ENCODE data around the gene TRIM63. TPM values are rescaled to one million over a fixed set of nuclear protein-coding genes. Genes with fewer than 3 reads are reported as not detected.
"Not testable (repeated sequence)": the region's sequence is repeated elsewhere in the genome, so short reads cannot be mapped to it uniquely, and the experiment has no call there.

Gene TRIM63
- total RNA-seq, 2 donors from 2014 or later = 0.35 TPM; not detected in 1

- DNase-seq (no peak), ATAC-seq (replicated peaks in 1 of 2) (peak; percentile 52 to 53)
- Mint-ChIP-seq H3K4me1 (ENCODE audit: low read depth) (peaks cover 7% of the 10 kb centered on the region), H3K27ac (no peak overlapping the region), H3K4me3 (no peak overlapping the region), H3K9me3 (no peaks in the 10 kb centered on the region), H3K27me3 (ENCODE audit: low read depth) (peaks cover 16% of the 10 kb centered on the region), H3K36me3 (ENCODE audit: insufficient read depth in 2 of 2) (no peaks in the 10 kb centered on the region)
Measured at GRCh38 chr1:26097696-26098095, 30.3 kb upstream of the TRIM63 start.

- no peak for DNase-seq
- Mint-ChIP-seq H3K27me3 (ENCODE audit: low read depth) (peaks cover 23% of the 10 kb centered on the region), H3K9me3 (no peaks in the 10 kb centered on the region), H3K36me3 (ENCODE audit: insufficient read depth in 2 of 2) (no peaks in the 10 kb centered on the region), H3K27ac (no peak overlapping the region), H3K4me3 (no peak overlapping the region), H3K4me1 (ENCODE audit: low read depth) (peaks cover 7% of the 10 kb centered on the region)
- no peak for ATAC-seq (replicated peaks in 1 of 2)
Measured at GRCh38 chr1:26096471-26096870, 29.0 kb upstream of the TRIM63 start.

DNA sequence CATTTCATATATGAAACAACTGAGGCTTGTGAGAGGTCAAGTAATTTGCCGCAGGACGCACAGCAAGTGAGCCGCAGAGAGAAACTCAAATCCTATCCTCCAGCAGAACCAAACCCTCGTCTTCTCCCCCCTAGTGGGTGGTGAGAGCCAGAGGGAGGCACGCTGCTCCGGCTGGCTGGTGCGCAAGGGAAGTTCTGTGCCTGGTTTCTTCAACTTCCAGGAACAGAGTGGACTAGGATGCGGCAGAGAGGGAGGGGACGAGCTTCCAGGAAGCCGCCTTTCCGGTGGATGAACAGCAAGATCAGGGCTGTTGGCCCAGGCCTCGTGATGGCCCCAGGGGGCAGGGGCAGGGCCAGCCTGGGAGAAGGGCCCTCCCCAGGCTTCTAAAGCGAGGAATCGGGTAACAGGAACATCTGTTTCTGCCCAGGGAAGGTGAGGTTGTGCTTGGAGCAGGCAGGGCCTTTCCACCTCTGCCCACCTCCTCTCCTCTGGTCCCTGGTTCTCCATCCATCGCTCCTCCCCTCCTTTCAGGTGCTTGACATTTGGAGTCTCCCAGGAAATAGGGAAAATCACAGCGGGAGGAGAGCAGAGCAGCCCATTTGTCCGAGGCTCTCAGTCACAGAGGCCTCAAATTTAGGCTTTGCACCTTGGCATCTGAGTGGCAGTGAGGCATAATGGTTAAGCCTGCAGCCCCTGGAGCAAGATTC is 27.4 kb upstream of the TRIM63 start:
- H3K36me3 Mint-ChIP-seq (ENCODE audit: insufficient read depth in 2 of 2) = no peaks in the 10 kb centered on the region
- no peak overlapping the region for H3K4me3 Mint-ChIP-seq
- H3K4me1 Mint-ChIP-seq (ENCODE audit: low read depth) = peaks cover 7% of the 10 kb centered on the region
- H3K27ac Mint-ChIP-seq = no peak overlapping the region
- no peak for ATAC-seq (replicated peaks in 1 of 2)
- H3K27me3 Mint-ChIP-seq (ENCODE audit: low read depth) = peaks cover 39% of the 10 kb centered on the region
- H3K9me3 Mint-ChIP-seq = no peaks in the 10 kb centered on the region
- no peak for DNase-seq

GRCh38 chr1:26094076-26094669 is 26.7 kb upstream of the TRIM63 start:
- ATAC-seq (replicated peaks in 1 of 2) = no peak
- peaks cover 7% of the 10 kb centered on the region for H3K4me1 Mint-ChIP-seq (ENCODE audit: low read depth)
- H3K36me3 Mint-ChIP-seq (ENCODE audit: insufficient read depth in 2 of 2) = no peaks in the 10 kb centered on the region
- DNase-seq = no peak
- H3K27me3 Mint-ChIP-seq (ENCODE audit: low read depth) = peaks cover 41% of the 10 kb centered on the region
- no peak overlapping the region for H3K27ac Mint-ChIP-seq
- no peaks in the 10 kb centered on the region for H3K9me3 Mint-ChIP-seq
- H3K4me3 Mint-ChIP-seq = no peak overlapping the region

GRCh38 chr1:26093569-26093968 is 26.1 kb upstream of the TRIM63 start:
- not testable (repeated sequence) for H3K9me3 Mint-ChIP-seq, H3K27ac Mint-ChIP-seq
- H3K27me3 Mint-ChIP-seq (ENCODE audit: low read depth) = peaks cover 41% of the 10 kb centered on the region

GRCh38 chr1:26092422-26092821 is 25.0 kb upstream of the TRIM63 start:
- Mint-ChIP-seq H3K4me3 (no peak overlapping the region), H3K27ac (no peak overlapping the region), H3K4me1 (ENCODE audit: low read depth) (no peaks in the 10 kb centered on the region), H3K27me3 (ENCODE audit: low read depth) (peaks cover 41% of the 10 kb centered on the region), H3K9me3 (no peaks in the 10 kb centered on the region), H3K36me3 (ENCODE audit: insufficient read depth in 2 of 2) (no peaks in the 10 kb centered on the region)
- DNase-seq = no peak
- ATAC-seq (replicated peaks in 1 of 2) = no peak

More at GRCh38 chr1:26093569-26093968, 26.1 kb upstream of the TRIM63 start:
- not testable (repeated sequence) for H3K36me3 Mint-ChIP-seq (ENCODE audit: insufficient read depth in 2 of 2); DNase-seq; H3K4me3 Mint-ChIP-seq; H3K4me1 Mint-ChIP-seq (ENCODE audit: low read depth); ATAC-seq (replicated peaks in 1 of 2)

DNA sequence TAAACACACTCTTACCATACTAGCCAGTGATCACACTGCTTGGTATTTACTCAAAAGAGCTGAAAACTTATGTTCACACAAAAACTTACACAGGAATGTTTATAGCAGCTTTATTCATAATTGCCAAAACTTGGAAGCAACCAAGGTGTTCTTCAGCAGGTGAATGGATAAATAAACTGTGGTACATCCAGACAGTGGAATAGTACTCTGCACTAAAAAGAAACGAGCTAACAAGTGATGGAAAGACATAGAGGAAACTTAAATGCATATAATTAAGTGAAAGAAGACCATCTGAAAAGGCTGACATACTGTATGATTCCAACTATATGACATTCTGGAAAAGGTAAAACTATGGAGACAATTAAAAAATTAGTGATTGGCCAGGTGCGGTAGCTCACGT is 23.5 kb upstream of the TRIM63 start:
- Mint-ChIP-seq H3K4me3 (no peak overlapping the region), H3K4me1 (ENCODE audit: low read depth) (no peaks in the 10 kb centered on the region), H3K9me3 (no peaks in the 10 kb centered on the region), H3K27me3 (ENCODE audit: low read depth) (peaks cover 35% of the 10 kb centered on the region), H3K36me3 (ENCODE audit: insufficient read depth in 2 of 2) (no peaks in the 10 kb centered on the region), H3K27ac (no peak overlapping the region)
- DNase-seq = no peak
- no peak for ATAC-seq (replicated peaks in 1 of 2)

DNA sequence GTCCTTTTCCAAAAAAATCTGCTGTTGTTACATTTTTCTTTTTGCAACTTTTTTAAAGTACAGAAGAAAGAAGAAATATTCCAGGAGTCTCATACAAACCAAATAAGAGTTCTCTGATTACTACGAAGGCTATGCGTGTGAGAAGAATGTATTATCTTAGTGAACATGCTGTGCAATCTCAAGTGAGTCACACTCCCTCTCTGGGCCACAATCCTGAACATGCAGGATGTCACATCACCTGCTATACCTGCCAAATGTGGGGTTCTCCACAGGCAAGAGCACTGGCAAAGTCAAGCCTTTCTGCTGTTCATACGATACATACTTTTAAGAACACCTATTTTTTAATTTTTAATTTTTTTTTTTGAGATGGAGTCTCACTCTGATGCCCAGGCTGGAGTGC is 21.7 kb upstream of the TRIM63 start:
- Mint-ChIP-seq H3K27ac (no peak overlapping the region), H3K36me3 (ENCODE audit: insufficient read depth in 2 of 2) (no peaks in the 10 kb centered on the region), H3K27me3 (ENCODE audit: low read depth) (peaks cover 49% of the 10 kb centered on the region), H3K9me3 (no peaks in the 10 kb centered on the region), H3K4me3 (no peak overlapping the region), H3K4me1 (ENCODE audit: low read depth) (no peaks in the 10 kb centered on the region)
- DNase-seq (no peak), ATAC-seq (replicated peaks in 1 of 2) (no peak)

DNA sequence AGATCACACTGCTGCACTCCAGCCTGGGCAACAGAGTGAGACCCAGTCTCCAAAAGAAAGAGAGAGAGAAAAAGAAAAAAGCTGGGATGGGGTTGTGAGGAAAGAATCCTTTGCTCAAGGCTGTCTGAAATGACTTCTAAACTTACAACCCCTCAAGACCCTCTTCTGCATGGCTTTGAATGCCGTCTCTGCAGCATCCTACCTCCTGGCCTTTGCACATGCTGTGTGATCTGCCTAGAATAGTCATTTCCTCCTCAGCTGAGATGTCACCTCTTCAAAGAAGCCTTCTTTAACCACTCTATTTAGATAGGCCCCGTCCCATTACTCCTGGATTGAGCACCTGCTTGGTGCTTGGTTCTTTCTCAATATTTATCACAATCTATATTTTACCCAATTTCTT is 17.4 kb upstream of the TRIM63 start:
- H3K4me1 Mint-ChIP-seq (ENCODE audit: low read depth) = no peaks in the 10 kb centered on the region
- no peaks in the 10 kb centered on the region for H3K36me3 Mint-ChIP-seq (ENCODE audit: insufficient read depth in 2 of 2)
- H3K4me3 Mint-ChIP-seq = no peak overlapping the region
- ATAC-seq (replicated peaks in 1 of 2) (no peak), DNase-seq (no peak)
- H3K9me3 Mint-ChIP-seq = no peaks in the 10 kb centered on the region
- H3K27ac Mint-ChIP-seq = no peak overlapping the region
- peaks cover 21% of the 10 kb centered on the region for H3K27me3 Mint-ChIP-seq (ENCODE audit: low read depth)

DNA sequence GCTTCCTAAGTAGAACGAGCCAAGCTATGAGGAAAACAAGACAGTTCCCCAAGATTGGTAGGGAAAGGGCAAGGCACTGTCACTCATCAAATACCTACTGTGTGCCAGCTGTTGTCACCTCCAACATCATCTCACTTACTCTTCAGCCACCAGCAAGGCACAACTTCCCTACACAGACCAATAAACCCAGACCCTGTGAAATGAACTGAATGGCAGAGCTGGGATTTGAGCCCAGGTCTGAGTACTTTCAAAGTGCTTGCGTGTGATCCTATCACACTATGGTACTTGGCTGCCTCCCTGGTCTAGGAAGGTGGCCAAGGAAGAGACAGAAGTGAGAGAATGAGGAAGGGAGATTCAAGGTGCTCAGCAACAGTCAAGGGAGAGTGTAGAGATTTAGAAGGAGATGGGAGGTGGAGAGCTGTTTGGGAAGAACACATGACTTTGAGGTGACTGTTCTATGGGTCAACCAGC is 16.7 kb upstream of the TRIM63 start:
- no peak for DNase-seq
- no peak for ATAC-seq (replicated peaks in 1 of 2)
- peaks cover 18% of the 10 kb centered on the region for H3K27me3 Mint-ChIP-seq (ENCODE audit: low read depth)
- H3K9me3 Mint-ChIP-seq = no peaks in the 10 kb centered on the region
- H3K4me3 Mint-ChIP-seq = no peak overlapping the region
- no peak overlapping the region for H3K27ac Mint-ChIP-seq
- no peaks in the 10 kb centered on the region for H3K4me1 Mint-ChIP-seq (ENCODE audit: low read depth)
- no peaks in the 10 kb centered on the region for H3K36me3 Mint-ChIP-seq (ENCODE audit: insufficient read depth in 2 of 2)

GRCh38 chr1:26083208-26083607 is 15.8 kb upstream of the TRIM63 start:
- no peaks in the 10 kb centered on the region for H3K9me3 Mint-ChIP-seq
- ATAC-seq (replicated peaks in 1 of 2) (no peak), DNase-seq (no peak)
- H3K27ac Mint-ChIP-seq = no peak overlapping the region
- H3K4me3 Mint-ChIP-seq = no peak overlapping the region
- no peaks in the 10 kb centered on the region for H3K4me1 Mint-ChIP-seq (ENCODE audit: low read depth)
- peaks cover 18% of the 10 kb centered on the region for H3K27me3 Mint-ChIP-seq (ENCODE audit: low read depth)
- no peaks in the 10 kb centered on the region for H3K36me3 Mint-ChIP-seq (ENCODE audit: insufficient read depth in 2 of 2)

GRCh38 chr1:26082020-26082350 is 14.6 kb upstream of the TRIM63 start:
- H3K27me3 Mint-ChIP-seq (ENCODE audit: low read depth) = peaks cover 18% of the 10 kb centered on the region
- ATAC-seq (replicated peaks in 1 of 2) = no peak
- H3K9me3 Mint-ChIP-seq = no peaks in the 10 kb centered on the region
- no peak overlapping the region for H3K27ac Mint-ChIP-seq
- DNase-seq = no peak
- H3K4me3 Mint-ChIP-seq = no peak overlapping the region
- no peaks in the 10 kb centered on the region for H3K36me3 Mint-ChIP-seq (ENCODE audit: insufficient read depth in 2 of 2)
- no peaks in the 10 kb centered on the region for H3K4me1 Mint-ChIP-seq (ENCODE audit: low read depth)

DNA sequence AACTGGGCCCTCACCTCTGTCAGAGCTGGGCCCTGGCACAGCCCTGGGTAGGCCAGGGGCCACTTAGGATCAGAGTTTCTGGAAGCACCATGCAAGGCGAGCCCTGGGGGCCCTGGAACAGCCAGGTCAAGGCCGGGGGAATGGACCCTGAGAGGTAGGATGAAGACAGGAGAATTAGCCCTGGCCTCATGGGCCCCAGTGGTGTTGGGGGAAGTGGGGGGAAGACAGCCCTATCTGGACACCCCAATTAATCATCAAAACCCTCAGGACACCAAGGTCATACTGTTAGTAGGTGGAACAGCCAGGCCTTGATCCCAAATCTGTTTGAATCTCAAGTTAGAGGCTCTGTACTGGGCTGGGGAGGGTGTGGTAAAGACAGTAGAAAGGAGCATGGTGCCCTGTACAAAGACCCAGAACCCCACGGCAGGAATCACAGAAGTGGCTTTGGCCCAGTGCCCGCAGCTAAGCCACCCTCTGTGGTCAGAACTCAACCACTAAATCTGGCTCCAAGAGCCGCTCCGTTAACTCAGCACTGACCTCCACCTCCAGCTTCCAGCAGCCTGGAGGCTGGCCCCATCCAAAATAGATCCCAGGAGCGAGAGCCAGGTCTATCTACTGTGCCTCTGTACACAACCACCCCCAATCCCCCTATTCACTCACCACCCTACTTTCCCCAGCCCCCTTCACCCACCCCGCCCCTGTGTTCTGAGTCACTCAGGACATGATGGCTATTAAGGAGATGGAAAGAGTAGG is 14.0 kb upstream of the TRIM63 start:
- Mint-ChIP-seq H3K9me3 (no peaks in the 10 kb centered on the region), H3K4me3 (no peak overlapping the region), H3K27ac (no peak overlapping the region), H3K4me1 (ENCODE audit: low read depth) (no peaks in the 10 kb centered on the region), H3K27me3 (ENCODE audit: low read depth) (peaks cover 18% of the 10 kb centered on the region), H3K36me3 (ENCODE audit: insufficient read depth in 2 of 2) (no peaks in the 10 kb centered on the region)
- DNase-seq (no peak), ATAC-seq (replicated peaks in 1 of 2) (no peak)

Data from activated T-cell treated with anti-CD3 and anti-CD28 coated beads, Interleukin-2, amount 50 U/mL, for 72 hours (primary cell).